Erythroblast (primary cell): Measurements from ENCODE around the gene FOXD4.
"Not testable (repeated sequence)": the region's sequence is repeated elsewhere in the genome, so short reads cannot be mapped to it uniquely, and the experiment has no call there.

ENCODE experiments used
- GATA1 ChIP-seq: IDR thresholded peaks from 2 replicates; pipeline ENCODE4 v1.6.1; 2011; ENCODE audit warnings: low read depth, mild to moderate bottlenecking, control low read depth, low read length, moderate library complexity
- POLR2A ChIP-seq: IDR thresholded peaks from 2 replicates; pipeline ENCODE4 v1.6.1; 2011; ENCODE audit warnings: mild to moderate bottlenecking, low read length

DNA sequence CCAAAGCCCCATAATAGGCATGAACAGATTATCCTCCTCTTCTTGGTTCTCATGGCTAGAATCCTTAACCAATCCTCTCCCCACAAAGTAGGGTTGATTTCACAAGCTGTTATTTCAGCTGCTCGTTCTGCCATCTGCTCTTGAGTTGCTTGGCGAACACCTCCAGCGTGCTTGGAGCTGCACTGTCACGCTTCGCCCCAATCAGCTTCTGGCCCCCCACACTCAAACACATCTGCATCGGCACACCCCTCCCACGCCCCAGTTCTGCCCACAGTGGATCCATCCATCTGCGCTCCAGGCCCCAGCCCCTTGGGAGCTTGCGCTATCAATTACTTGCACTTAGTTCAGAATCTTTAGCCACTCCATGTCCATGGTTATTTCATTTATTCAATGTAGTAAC lies 17.8 kb downstream of the FOXD4 start:
- TF ChIP-seq POLR2A, GATA1: not testable (repeated sequence)
